ENCODE results near the gene RBP2. TPM values are rescaled to one million over a fixed set of nuclear protein-coding genes. Genes with fewer than 3 reads are reported as not detected.

The RBP2 gene
- polyA plus RNA-seq, 1 donor from 2014 or later, result not detected

GRCh38 chr3:139499536-139499935, 23.2 kb upstream of the RBP2 start:
- Histone ChIP-seq H4K20me1 (ENCODE audit: insufficient read depth) (no peaks in the 10 kb centered on the region), H3K9me2 (ENCODE audit: insufficient read depth, low read length) (no peaks in the 10 kb centered on the region), H3K9me3 (ENCODE audit: low read length) (no peaks in the 10 kb centered on the region), H3K27ac (ENCODE audit: low read length) (no peak overlapping the region), H3K9ac (ENCODE audit: low read length) (no peak overlapping the region), H3K4me3 (ENCODE audit: low read length) (no peak overlapping the region), H3F3A (ENCODE audit: insufficient read depth, low read length, poor library complexity, severe bottlenecking) (no peaks in the 10 kb centered on the region), H3K4me2 (ENCODE audit: low read length) (no peak overlapping the region), H3K36me3 (ENCODE audit: insufficient read depth, low read length) (no peaks in the 10 kb centered on the region), H3K27me3 (ENCODE audit: insufficient read depth, low read depth, low read length) (no peaks in the 10 kb centered on the region), H3K79me2 (replicated peaks; ENCODE audit: insufficient read depth, low read length) (no peaks in the 10 kb centered on the region), H2AFZ (ENCODE audit: low read depth, low read length) (no peak overlapping the region)
- no peak for TF ChIP-seq CTCF (IDR thresholded peaks at IDR 0.05; ENCODE audit: poor library complexity, severe bottlenecking)
- no peak for TF ChIP-seq RAD21 (conservative IDR thresholded peaks at IDR 0.05)
- no peak for TF ChIP-seq TAF1 (IDR thresholded peaks at IDR 0.05; ENCODE audit: low read depth)
- no peak for TF ChIP-seq SMC3 (conservative IDR thresholded peaks at IDR 0.05; ENCODE audit: poor library complexity)
- TF ChIP-seq EZH2 (IDR thresholded peaks at IDR 0.05; ENCODE audit: borderline replicate concordance, insufficient read depth, low read length, poor library complexity, severe bottlenecking), result no peak
- no peak for TF ChIP-seq REST (IDR thresholded peaks at IDR 0.05; ENCODE audit: borderline replicate concordance)
- TF ChIP-seq MXI1 (conservative IDR thresholded peaks at IDR 0.05; ENCODE audit: poor library complexity, severe bottlenecking), result no peak
- no peak for TF ChIP-seq POLR2AphosphoS5 (IDR thresholded peaks at IDR 0.05)
- no peak for TF ChIP-seq EP300 (conservative IDR thresholded peaks at IDR 0.05; ENCODE audit: poor library complexity, severe bottlenecking)

GRCh38 chr3:139493826-139494385, 17.6 kb upstream of the RBP2 start:
- H3K9me2 ChIP-seq (ENCODE audit: insufficient read depth, low read length), result no peaks in the 10 kb centered on the region
- no peak for TF ChIP-seq REST (IDR thresholded peaks at IDR 0.05; ENCODE audit: borderline replicate concordance)
- TF ChIP-seq EP300 (conservative IDR thresholded peaks at IDR 0.05; ENCODE audit: poor library complexity, severe bottlenecking), result no peak
- no peak for TF ChIP-seq TAF1 (IDR thresholded peaks at IDR 0.05; ENCODE audit: low read depth)
- TF ChIP-seq POLR2AphosphoS5 (IDR thresholded peaks at IDR 0.05), result no peak
- TF ChIP-seq SMC3 (conservative IDR thresholded peaks at IDR 0.05; ENCODE audit: poor library complexity), result no peak
- TF ChIP-seq CTCF (IDR thresholded peaks at IDR 0.05; ENCODE audit: poor library complexity, severe bottlenecking), result no peak
- no peak for TF ChIP-seq RAD21 (conservative IDR thresholded peaks at IDR 0.05)
- H3K27me3 ChIP-seq (ENCODE audit: insufficient read depth, low read depth, low read length), result no peaks in the 10 kb centered on the region
- no peak overlapping the region for H3K9ac ChIP-seq (ENCODE audit: low read length)
- H3F3A ChIP-seq (ENCODE audit: insufficient read depth, low read length, poor library complexity, severe bottlenecking), result no peaks in the 10 kb centered on the region
- H3K27ac ChIP-seq (ENCODE audit: low read length), result no peak overlapping the region
- H4K20me1 ChIP-seq (ENCODE audit: insufficient read depth), result no peaks in the 10 kb centered on the region
- no peak overlapping the region for H2AFZ ChIP-seq (ENCODE audit: low read depth, low read length)
- no peak overlapping the region for H3K4me3 ChIP-seq (ENCODE audit: low read length)
- no peaks in the 10 kb centered on the region for H3K79me2 ChIP-seq (replicated peaks; ENCODE audit: insufficient read depth, low read length)
- no peak overlapping the region for H3K4me2 ChIP-seq (ENCODE audit: low read length)
- H3K36me3 ChIP-seq (ENCODE audit: insufficient read depth, low read length), result peaks cover 4% of the 10 kb centered on the region
- H3K9me3 ChIP-seq (ENCODE audit: low read length), result no peaks in the 10 kb centered on the region
